Kidney tubule cell (primary cell): ENCODE results near the gene TM9SF3.
"Not testable (repeated sequence)": the region's sequence is repeated elsewhere in the genome, so short reads cannot be mapped to it uniquely, and the experiment has no call there.

ENCODE experiments used
- DNase-seq: peaks from one replicate; pipeline ENCODE4 v3.0.0-alpha.2; 2018; ENCODE audit warnings: low spot score

The TM9SF3 gene

GRCh38 chr10:96600337-96600736 is 13.5 kb upstream of the TM9SF3 start:
- no peak for DNase-seq

DNA sequence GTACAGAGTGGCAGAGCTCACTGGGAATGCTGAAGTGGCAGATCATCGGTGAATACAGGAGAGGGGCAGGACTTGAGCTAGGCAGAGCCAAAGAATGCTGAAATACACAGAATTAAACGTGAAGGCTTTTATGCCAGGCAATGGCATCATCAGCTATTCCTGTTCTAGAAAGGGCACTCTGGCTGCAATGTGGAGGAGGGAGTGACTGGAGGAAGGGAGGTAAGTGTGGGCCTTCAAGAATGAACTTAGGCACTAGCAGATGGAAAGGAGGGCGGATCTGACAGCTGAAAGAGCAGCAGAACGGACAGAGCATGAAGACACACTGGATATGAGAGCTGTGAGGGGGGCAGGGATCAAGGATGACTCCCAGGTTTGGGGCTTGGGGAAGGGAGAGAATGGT is 12.0 kb upstream of the TM9SF3 start:
- no peak for DNase-seq

GRCh38 chr10:96596422-96597407 is 9.9 kb upstream of the TM9SF3 start:
- DNase-seq: no peak

DNA sequence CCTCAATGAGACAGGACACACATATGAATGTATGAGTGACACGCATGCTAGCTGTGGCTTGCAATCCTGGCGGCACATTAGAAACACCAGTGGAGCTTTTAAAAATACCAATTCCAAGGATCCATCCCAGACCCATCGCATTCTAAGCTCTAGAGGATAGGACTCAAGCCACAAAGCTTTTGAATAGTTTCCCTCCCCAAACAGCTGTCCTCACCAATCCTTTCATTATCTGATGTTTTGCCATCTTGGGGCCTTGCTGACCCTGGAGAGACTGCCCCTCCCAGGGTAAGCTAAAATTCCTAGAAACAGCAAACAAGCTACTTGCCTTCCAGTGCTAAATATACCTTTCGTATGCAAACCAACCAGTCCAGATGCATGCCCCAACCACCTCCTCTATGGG is 8.9 kb upstream of the TM9SF3 start:
- no peak for DNase-seq

DNA sequence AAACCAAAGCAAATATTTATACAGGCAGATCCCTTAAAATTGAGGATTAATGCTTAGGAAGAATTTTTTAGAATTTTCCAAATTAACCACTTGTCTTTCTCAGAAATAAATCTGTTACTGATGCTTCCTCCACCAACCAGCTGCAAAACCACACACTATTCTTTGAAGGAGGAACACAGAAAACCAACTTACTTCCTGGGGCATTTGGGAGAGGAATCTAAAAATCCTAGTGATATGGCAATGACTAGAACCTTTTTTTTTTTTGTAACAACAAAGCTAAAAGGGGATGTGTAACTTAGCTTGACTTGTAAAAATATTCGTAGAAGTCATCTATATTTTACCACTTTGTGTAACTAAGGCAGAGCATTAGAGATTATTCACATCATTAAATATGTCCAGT is 5.1 kb upstream of the TM9SF3 start:
- DNase-seq: no peak

GRCh38 chr10:96588616-96589419 is 2.0 kb upstream of the TM9SF3 start:
- DNase-seq: peak; percentile 88

DNA sequence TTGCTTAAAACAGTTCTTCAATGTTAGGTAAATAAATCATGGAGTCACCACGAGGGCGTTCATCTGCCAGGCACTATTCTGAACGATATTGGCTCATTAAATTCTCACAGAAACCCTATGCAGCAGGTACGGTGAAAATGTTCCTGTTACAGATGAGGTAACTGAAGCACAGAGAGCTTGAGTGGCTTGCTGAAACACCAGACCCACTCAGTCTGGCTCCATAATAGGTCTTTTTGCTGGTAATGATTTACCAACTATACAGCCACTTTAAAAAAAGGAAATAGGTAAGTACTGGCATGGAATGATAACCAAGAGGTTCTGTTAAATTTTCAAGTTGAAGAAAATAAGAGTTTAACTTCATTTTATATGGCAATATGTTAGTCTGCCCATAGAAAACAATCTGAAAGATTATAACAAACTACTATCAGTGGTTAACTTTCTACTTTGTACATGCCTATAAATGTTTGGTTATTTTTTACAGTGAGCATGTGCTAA is 1.3 kb upstream of the TM9SF3 start:
- DNase-seq: peak; percentile 73

GRCh38 chr10:96587264-96588059 is 650 bp upstream of the TM9SF3 start:
- peak; percentile 79 for DNase-seq

DNA sequence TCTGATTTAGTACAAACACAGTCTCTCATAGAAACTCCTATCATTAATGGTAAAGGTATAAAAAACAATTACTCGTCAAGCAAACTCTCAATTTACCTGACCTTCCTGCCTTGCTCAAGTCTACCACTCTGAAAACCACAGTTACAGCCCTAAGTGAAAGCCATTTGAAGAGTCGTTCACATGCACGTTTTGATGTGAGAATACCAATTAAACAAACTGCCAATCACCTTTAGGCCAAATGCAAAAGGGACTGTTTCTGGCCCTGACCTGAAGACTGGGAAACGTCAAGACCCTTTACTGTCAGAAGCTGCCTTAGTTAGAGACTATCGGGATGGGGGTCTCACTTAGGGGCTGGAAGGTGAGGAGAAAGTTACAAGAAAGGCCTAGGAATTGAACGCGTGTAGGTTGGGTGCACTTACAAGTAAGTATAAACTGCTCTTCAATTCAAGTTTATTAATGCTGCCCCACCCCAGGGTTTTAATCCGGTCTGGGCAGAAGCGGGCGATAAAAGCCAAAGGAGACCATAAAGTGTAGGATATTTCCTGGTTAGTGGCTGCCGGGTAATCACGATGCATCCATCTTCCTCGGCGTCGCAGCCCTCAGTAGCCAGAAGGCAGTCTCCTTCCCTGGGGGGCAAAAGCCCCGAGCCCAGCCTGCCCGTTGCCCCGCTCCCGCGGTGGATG is 935 bp downstream of the TM9SF3 start:
- DNase-seq: peak; percentile 18

GRCh38 chr10:96584474-96584873 is 2.3 kb downstream of the TM9SF3 start:
- DNase-seq: no peak

GRCh38 chr10:96584035-96584434 is 2.8 kb downstream of the TM9SF3 start:
- DNase-seq: no peak

GRCh38 chr10:96579133-96579532 is 7.7 kb downstream of the TM9SF3 start:
- DNase-seq: no peak

DNA sequence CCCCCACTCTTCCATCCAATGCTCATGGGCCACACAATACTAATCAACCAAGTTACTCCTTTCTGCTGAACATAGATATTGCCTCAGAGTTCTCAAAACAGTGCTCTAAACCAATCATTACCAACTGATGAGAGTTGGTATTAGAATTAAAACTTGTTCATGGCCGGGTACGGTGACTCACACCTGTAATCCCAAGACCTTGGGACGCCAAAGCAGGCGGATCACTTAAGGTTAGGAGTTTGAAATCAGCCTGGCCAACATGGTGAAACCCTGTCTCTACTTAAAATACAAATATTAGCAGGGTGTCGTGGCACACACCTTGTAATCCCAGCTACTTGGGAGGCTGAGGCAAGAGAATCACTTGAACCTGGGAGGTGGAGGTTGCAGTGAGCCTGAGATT is 8.2 kb downstream of the TM9SF3 start:
- peak; percentile 29 for DNase-seq

GRCh38 chr10:96578022-96578421 is 8.8 kb downstream of the TM9SF3 start:
- peak; percentile 38 for DNase-seq

DNA sequence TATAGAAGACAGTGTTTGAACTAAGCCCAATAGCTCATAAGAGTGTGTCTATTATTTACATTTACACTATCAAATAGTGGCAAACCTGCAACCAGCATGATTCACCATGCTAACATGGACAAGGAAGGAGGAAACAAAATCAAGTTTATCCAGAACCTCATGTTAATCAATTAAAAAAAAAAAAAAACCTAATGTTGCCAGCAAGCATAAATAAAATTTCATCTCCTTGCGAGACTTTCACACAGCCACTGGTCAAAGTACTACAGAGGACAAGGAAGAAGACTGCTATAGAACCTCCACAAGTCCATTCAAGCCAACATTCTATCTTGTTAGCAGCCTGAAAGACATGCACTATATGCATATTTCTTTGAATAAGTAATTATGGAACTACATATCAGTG is 9.7 kb downstream of the TM9SF3 start:
- DNase-seq: peak; percentile 36

DNA sequence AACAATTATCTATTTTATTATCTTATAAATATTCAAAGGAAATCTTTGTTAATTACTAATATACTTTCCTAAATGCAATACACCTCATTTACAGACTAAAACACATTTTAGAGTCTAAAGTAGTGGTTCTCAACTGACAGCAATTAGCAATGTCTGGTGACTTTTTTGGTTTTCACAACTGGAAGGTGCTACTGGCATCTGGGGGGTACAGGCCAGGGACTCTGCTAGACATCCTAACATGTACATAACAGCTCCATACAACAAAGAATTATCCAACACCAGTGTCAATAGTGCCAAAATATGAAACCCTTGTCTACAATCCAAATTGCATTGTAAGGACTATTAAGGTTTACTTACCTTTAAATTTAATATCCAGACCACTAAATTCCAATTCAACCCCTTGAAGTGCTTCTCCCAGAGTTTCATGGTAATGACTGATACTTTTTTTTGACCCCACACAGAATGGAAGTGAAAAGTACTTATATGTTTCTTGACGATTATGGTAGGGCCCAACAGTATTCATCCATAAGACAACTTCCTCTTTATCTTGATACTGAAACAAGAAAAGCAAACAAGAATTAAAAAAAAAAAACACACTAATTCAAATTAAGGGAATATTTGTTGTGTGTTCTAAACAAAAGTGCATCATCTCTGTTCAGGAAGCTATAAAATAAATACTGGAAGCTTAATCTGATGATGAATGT is 10.4 kb downstream of the TM9SF3 start:
- DNase-seq: no peak

GRCh38 chr10:96574564-96574963 is 12.2 kb downstream of the TM9SF3 start:
- not testable (repeated sequence) for DNase-seq

DNA sequence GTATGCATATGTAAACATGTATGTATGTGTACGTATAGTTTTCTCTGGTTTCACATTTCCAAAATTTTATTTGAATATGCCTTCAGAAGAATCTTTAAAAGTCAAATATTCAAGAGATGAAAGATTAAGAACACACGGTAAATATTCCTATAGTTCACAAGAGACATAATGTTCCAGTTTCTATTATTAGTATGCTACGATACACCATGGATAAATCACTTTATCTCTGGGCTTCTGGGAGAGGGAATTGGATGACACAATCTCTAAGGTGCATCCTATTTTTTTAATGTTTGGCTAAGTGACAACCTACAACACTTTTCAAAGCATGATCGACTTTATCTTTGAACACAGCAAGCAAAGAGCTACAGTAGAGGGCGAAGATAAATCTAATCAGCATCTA is 13.8 kb downstream of the TM9SF3 start:
- DNase-seq: no peak

DNA sequence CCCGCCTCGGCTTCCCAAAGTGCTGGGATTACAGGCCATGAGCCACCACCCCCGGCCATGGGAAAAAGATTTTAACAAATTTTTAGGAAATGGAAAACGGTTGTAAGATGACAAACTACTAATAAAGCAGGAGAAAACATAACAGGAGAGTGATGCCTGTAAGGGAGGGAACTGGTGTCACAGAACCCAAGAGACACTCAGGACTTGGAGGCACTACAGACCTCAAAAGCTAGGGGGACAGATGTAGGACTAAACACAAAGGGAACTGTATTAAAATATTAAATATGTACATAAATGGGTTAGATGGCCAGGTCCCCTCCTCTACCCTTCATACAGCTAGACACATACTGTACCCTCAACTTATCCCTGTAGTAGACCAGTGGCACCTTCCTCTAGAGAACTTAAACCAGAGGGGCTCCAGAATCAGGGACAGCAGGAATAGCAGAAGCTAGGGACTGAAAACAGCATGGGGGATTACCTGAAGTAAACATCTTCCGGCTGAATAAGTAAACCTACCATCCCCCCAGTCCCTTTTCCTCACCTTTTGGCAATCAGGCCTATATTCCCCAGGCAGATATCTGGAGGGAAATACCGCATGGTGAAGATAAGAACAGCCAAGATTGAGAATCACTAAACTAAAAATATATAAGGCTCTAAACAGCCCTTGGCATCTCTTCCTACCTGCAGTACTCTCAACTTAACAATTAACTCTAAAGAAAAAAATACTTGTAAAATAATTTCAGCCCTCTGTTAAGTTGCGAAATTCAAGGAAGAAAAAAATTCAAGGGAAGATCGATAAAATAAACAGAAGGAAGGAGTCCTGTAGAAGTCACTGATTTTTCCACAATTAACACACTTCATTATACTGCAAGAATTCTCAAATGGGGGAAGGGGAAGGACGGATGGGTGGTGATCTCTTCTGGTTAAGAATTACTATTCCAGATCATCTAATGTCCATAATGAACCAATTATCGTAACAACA is 15.5 kb downstream of the TM9SF3 start:
- no peak for DNase-seq

DNA sequence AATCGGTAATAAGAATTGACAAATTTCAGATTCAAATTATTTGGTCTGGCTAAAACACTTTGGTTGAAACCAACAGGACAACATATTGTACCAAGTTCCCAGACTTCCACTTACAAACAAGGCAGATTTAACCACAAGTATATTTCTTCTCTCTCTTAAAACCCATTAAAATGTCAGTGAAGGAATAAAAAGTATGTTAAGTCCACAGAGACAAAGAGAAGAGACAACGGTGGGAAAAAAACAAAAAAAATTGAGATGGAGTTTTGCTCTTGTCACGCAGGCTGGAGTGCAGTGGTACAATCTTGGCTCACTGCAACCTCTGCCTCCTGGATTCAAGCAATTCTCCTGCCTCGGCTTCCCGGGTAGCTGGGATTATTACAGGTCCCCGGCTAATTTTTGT is 16.3 kb downstream of the TM9SF3 start:
- DNase-seq: no peak
